ENCODE measurements around the gene ATF1. TPM values are rescaled to one million over a fixed set of nuclear protein-coding genes. Genes with fewer than 3 reads are reported as not detected.
A peak's percentile ranks its signal among the peaks of the same experiment; 100 is the strongest.

Gene ATF1
- total RNA-seq, 4 donors from 2014 or later, result 14.5 to 44.6 (median 18.5) TPM

DNA sequence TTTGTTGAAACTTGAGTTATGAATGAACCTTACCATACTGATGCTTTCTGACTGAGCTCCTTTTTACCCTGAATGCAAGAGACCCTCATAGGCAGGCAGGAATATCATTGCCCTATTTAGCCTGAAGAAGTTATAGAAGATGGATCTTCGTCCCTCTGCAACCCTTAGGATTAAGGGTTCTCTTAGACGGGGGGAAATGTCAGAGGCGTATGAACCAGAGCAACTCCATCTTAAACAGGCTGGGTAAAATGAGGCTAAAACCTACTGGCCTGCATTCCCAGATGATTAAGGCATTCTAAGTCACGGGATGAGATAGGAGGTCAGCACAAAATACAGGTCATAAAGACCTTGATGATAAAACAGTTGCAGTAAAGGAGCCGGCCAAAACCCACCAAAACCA, 7.5 kb downstream of the ATF1 start:
- H3K27me3 ChIP-seq, result no peaks in the 10 kb centered on the region
- H3K27ac ChIP-seq, result no peak overlapping the region
- TF ChIP-seq, protein P1, sequence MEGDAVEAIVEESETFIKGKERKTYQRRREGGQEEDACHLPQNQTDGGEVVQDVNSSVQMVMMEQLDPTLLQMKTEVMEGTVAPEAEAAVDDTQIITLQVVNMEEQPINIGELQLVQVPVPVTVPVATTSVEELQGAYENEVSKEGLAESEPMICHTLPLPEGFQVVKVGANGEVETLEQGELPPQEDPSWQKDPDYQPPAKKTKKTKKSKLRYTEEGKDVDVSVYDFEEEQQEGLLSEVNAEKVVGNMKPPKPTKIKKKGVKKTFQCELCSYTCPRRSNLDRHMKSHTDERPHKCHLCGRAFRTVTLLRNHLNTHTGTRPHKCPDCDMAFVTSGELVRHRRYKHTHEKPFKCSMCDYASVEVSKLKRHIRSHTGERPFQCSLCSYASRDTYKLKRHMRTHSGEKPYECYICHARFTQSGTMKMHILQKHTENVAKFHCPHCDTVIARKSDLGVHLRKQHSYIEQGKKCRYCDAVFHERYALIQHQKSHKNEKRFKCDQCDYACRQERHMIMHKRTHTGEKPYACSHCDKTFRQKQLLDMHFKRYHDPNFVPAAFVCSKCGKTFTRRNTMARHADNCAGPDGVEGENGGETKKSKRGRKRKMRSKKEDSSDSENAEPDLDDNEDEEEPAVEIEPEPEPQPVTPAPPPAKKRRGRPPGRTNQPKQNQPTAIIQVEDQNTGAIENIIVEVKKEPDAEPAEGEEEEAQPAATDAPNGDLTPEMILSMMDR (IDR thresholded peaks at IDR 0.05), result no peak
- TF ChIP-seq POLR2A (IDR thresholded peaks at IDR 0.05), result no peak
- H3K9me3 ChIP-seq, result no peaks in the 10 kb centered on the region
- H3K4me1 ChIP-seq, result peaks cover 0 to 15% (median 2%) of the 10 kb centered on the region in 4 donors
- H3K36me3 ChIP-seq, result no peaks in the 10 kb centered on the region
- no peak for DNase-seq
- H3K4me3 ChIP-seq, result no peak overlapping the region

DNA sequence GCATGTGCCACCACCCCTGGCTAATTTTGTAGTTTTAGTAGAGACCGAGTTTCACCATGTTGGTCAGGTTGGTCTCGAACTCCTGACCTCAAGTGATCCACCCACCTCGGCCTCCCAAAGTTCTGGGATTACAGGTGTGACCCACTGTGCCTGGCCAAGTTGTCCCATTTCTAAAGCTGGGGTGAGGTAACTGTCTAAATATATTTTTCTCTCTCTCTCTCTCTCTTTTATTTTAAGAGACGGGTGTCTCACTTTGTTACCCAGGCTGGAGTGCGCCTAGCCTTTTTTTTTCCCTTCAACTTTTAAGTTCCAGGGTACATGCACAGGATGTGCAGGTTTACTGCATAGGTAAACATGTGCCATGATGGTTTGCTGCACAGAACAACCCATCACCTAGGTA, 8.6 kb downstream of the ATF1 start:
- Histone ChIP-seq H3K36me3 (no peaks in the 10 kb centered on the region), H3K9me3 (no peaks in the 10 kb centered on the region), H3K4me3 (no peak overlapping the region), H3K4me1 (peaks cover 0 to 18% (median 2%) of the 10 kb centered on the region in 4 donors), H3K27me3 (no peaks in the 10 kb centered on the region), H3K27ac (no peak overlapping the region)
- TF ChIP-seq POLR2A (IDR thresholded peaks at IDR 0.05), result no peak
- no peak for DNase-seq

GRCh38 chr12:50772877-50773276, 9.0 kb downstream of the ATF1 start:
- no peaks in the 10 kb centered on the region for H3K27me3 ChIP-seq
- no peak overlapping the region for H3K4me3 ChIP-seq
- no peaks in the 10 kb centered on the region for H3K9me3 ChIP-seq
- no peak for TF ChIP-seq POLR2A (IDR thresholded peaks at IDR 0.05)
- no peak overlapping the region for H3K27ac ChIP-seq
- DNase-seq, result no peak
- no peaks in the 10 kb centered on the region for H3K36me3 ChIP-seq
- peaks cover 0 to 22% (median 2%) of the 10 kb centered on the region in 4 donors for H3K4me1 ChIP-seq

DNA sequence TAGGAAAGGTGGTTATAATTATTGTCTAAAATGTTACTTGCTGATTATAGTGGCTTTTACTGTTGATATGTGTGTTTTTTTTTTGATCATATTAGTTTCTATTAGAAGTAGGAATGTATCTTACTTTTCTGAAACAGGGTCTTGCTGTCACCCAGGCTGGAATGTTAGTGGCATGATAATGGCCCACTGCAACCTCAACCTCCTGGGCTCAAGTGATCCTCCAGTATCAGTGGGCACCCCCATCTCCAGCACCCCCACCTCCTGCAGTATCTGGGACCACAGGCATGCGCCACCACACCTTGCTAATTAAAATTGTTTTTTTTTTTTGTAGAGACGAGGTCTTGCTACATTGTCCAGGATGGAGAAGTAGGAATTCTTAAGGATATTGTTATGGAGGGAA, 11.3 kb downstream of the ATF1 start:
- no peaks in the 10 kb centered on the region for H3K27me3 ChIP-seq
- DNase-seq, result no peak
- TF ChIP-seq POLR2A (IDR thresholded peaks at IDR 0.05), result no peak
- TF ChIP-seq, protein P1 (IDR thresholded peaks at IDR 0.05), result no peak
- H3K4me1 ChIP-seq, result peaks cover 0 to 22% (median 0%) of the 10 kb centered on the region in 4 donors
- H3K9me3 ChIP-seq, result no peaks in the 10 kb centered on the region
- no peaks in the 10 kb centered on the region for H3K36me3 ChIP-seq
- no peak overlapping the region for H3K4me3 ChIP-seq
- no peak overlapping the region for H3K27ac ChIP-seq

GRCh38 chr12:50776749-50777728, 13.1 kb downstream of the ATF1 start:
- H3K9me3 ChIP-seq, result no peaks in the 10 kb centered on the region
- no peak overlapping the region for H3K27ac ChIP-seq
- DNase-seq, result no peak
- no peak for TF ChIP-seq POLR2A (IDR thresholded peaks at IDR 0.05)
- TF ChIP-seq, protein P1 (IDR thresholded peaks at IDR 0.05), result no peak
- H3K4me3 ChIP-seq, result no peak overlapping the region
- H3K27me3 ChIP-seq, result no peaks in the 10 kb centered on the region
- H3K36me3 ChIP-seq, result peaks cover 0 to 16% (median 0%) of the 10 kb centered on the region in 3 donors
- H3K4me1 ChIP-seq, result peaks cover 0 to 22% (median 0%) of the 10 kb centered on the region in 4 donors

- Histone ChIP-seq H3K27me3 (no peaks in the 10 kb centered on the region), H3K27ac (peak overlapping the region in 3 of 4 donors; percentile 56 to 85 (median 85)), H3K4me1 (peaks cover 0 to 17% (median 0%) of the 10 kb centered on the region in 4 donors), H3K4me3 (no peak overlapping the region), H3K36me3 (peaks cover 0 to 28% (median 0%) of the 10 kb centered on the region in 3 donors), H3K9me3 (no peaks in the 10 kb centered on the region)
- TF ChIP-seq POLR2A (IDR thresholded peaks at IDR 0.05), result no peak
- TF ChIP-seq, protein P1 (IDR thresholded peaks at IDR 0.05), result no peak
- peak in 1 of 3 donors; percentile 54 for DNase-seq
These were observed 15.0 kb downstream of the ATF1 start for GRCh38 chr12:50778663-50779590.
